SK-N-MC (cell line): ENCODE results near the gene ANKMY1.

Experiments
- EZH2 ChIP-seq: fragments of 200-600 bp; sonication (generic); IDR thresholded peaks from one replicate; pipeline ENCODE4 v1.6.1; 2017; ENCODE audit warnings: antibody characterized with exemption
- FOXP2 ChIP-seq: optimal IDR thresholded peaks from 2 replicates; pipeline ENCODE3; 2011; ENCODE audit warnings: mild to moderate bottlenecking, moderate library complexity; ENCODE audit not compliant: insufficient read depth; ENCODE audit errors: extremely low read length, control extremely low read depth
- POLR2AphosphoS5 ChIP-seq: IDR thresholded peaks from 2 replicates; pipeline ENCODE4 v1.6.1; 2012; ENCODE audit warnings: mild to moderate bottlenecking, low read depth, low read length, borderline replicate concordance

DNA sequence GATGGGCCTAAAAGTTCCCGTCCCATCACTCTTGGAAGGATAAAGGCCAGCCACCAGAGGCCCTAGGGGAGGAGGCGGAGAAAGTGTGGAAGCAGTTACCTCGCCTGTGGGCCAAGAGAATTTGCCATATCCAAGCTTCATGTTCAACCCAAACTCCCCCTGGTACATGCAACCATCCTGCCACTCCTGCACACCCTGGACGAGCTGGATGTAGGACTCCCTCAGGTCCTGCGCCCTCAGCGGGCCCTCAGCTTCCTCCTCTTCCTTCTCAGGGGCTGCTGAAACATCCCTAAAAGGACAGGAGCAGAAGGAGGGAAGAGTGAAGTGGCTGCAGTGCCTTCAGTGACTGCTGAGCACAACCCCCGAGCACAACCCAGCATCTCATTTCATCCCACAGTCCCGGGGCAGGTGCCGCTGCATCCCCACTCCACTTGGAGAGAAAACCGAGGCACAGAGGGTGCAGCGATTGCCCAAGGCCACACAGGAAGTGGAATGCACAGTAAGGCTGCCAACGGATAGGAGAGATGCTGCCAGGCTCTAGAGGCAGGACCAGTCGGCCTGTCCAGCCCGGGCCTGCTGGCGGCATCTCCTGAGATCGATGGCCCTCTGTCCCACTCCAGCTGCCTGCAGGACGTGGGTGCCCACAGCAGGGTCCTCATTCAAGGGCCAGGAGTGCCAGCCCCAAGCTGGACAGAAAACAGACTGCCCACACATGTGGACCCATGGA lies 2.9 kb downstream of the ANKMY1 start:
- TF ChIP-seq EZH2 (no peak), POLR2AphosphoS5 (no peak), FOXP2 (no peak)
